Upper lobe of right lung (tissue), 1 donor: ENCODE data around the gene CDC42EP5. TPM values are rescaled to one million over a fixed set of nuclear protein-coding genes. Genes with fewer than 3 reads are reported as not detected.

Source experiments
- ATAC-seq: fragments of 200-7000 bp; cut with Tn5 transposase; one replicate; pipeline ENCODE4 v1.9.1; 2020; ENCODE audit warnings: mild to moderate bottlenecking, moderate library complexity
- DNase-seq: peaks from one replicate; pipeline ENCODE4 v3.0.0-alpha.2; 2020
- H3K27ac ChIP-seq: fragments of 200-600 bp; one replicate; pipeline ENCODE4 v1.8.0; 2022
- H3K27me3 ChIP-seq: fragments of 200-600 bp; one replicate; pipeline ENCODE4 v1.8.0; 2022; ENCODE audit warnings: mild to moderate bottlenecking
- H3K36me3 ChIP-seq: fragments of 200-600 bp; one replicate; pipeline ENCODE4 v1.8.0; 2022
- H3K4me1 ChIP-seq: fragments of 200-600 bp; one replicate; pipeline ENCODE4 v1.8.0; 2022
- H3K4me3 ChIP-seq: fragments of 200-600 bp; one replicate; pipeline ENCODE4 v1.8.0; 2022; ENCODE audit warnings: mild to moderate bottlenecking
- H3K9me3 ChIP-seq: fragments of 200-600 bp; one replicate; pipeline ENCODE4 v1.8.0; 2022
- CTCF ChIP-seq: fragments of 200-600 bp; IDR thresholded peaks from one replicate; pipeline ENCODE4 v1.8.0; 2022; ENCODE audit warnings: antibody characterized with exemption
- intact Hi-C: fragments of 100-400 bp; cut with DNase I; formaldehyde crosslinking; loops from one replicate; pipeline ENCODE4 v1.11.0; 2022
- long read RNA-seq: library from polyadenylated mRNA; unstranded; transcript quantifications from one replicate; pipeline ENCODE4 v2.0.0, GENCODE V29; 2021
- total RNA-seq: library from RNA; stranded (reverse); fragmentation: NEBNext Ultra II Directional; extraction: Animal tissue kit (Norgen Biotek cat#: 25700); gene quantifications from one replicate; pipeline ENCODE4 v1.2.1, GENCODE V29; 2021
- donor health status: DM: no; HTN: yes; CAD: no; lungs with severe emphysema.

CDC42EP5 gene
- 38.2 TPM for total RNA-seq
- long read RNA-seq, transcript CDC42EP5-201 (3 exons, 864 nt) = major isoform, 10 of 15 reads
- long read RNA-seq, partial matches to known transcripts = 4 of 15 reads
- long read RNA-seq, other reads (novel, unspliced or antisense) = 1 of 15 reads

GRCh38 chr19:54473071-54473891, at the start of gene CDC42EP5:
Gene CDC42EP5 (minus strand): TSS chr19:54473296. CDS start chr19:54465547, 7,749 bp downstream.
- peaks cover 29% of the 10 kb centered on the region for H3K27me3 ChIP-seq
- DNase-seq = no peak

GRCh38 chr19:54521860-54522513, 48.9 kb upstream of the CDC42EP5 start:
- Histone ChIP-seq H3K36me3 (no peaks in the 10 kb centered on the region), H3K4me3 (no peak overlapping the region), H3K27me3 (no peaks in the 10 kb centered on the region), H3K27ac (no peak overlapping the region), H3K4me1 (no peaks in the 10 kb centered on the region), H3K9me3 (no peaks in the 10 kb centered on the region)
- no peak for TF ChIP-seq CTCF
- DNase-seq = no peak
- no peak for ATAC-seq
- intact Hi-C loops = no loop called here

More at GRCh38 chr19:54473071-54473891, at the start of gene CDC42EP5:
- no peaks in the 10 kb centered on the region for H3K9me3 ChIP-seq
- no peak for TF ChIP-seq CTCF
- intact Hi-C loops = no loop called here
- H3K4me3 ChIP-seq = peak within 1 kb of the TSS; percentile 50
- ATAC-seq = peak; percentile 84
- no peaks in the 10 kb centered on the region for H3K36me3 ChIP-seq
- H3K4me1 ChIP-seq = peaks cover 32% of the 10 kb centered on the region
- peak within 1 kb of the TSS; percentile 68 for H3K27ac ChIP-seq

GRCh38 chr19:54521022-54521859, 48.1 kb upstream of the CDC42EP5 start:
- intact Hi-C loops = no loop called here
- Histone ChIP-seq H3K36me3 (no peaks in the 10 kb centered on the region), H3K4me1 (no peaks in the 10 kb centered on the region), H3K27me3 (no peaks in the 10 kb centered on the region), H3K27ac (no peak overlapping the region), H3K9me3 (no peaks in the 10 kb centered on the region), H3K4me3 (no peak overlapping the region)
- DNase-seq (no peak), ATAC-seq (no peak)
- no peak for TF ChIP-seq CTCF

- Histone ChIP-seq H3K36me3 (no peaks in the 10 kb centered on the region), H3K4me1 (no peaks in the 10 kb centered on the region), H3K9me3 (no peaks in the 10 kb centered on the region), H3K4me3 (no peak overlapping the region), H3K27ac (no peak overlapping the region), H3K27me3 (peaks cover 6% of the 10 kb centered on the region)
- TF ChIP-seq CTCF = no peak
- ATAC-seq = no peak
- intact Hi-C loops = no loop called here
- no peak for DNase-seq
These were observed 45.7 kb upstream of the CDC42EP5 start for GRCh38 chr19:54518844-54519243.

GRCh38 chr19:54517483-54517882, 44.4 kb upstream of the CDC42EP5 start:
- H3K4me3 ChIP-seq = no peak overlapping the region
- H3K27ac ChIP-seq = no peak overlapping the region
- peaks cover 6% of the 10 kb centered on the region for H3K27me3 ChIP-seq
- TF ChIP-seq CTCF = no peak
- ATAC-seq (peak; percentile 69), DNase-seq (no peak)
- H3K9me3 ChIP-seq = no peaks in the 10 kb centered on the region
- no peaks in the 10 kb centered on the region for H3K36me3 ChIP-seq
- intact Hi-C loops = no loop called here
- H3K4me1 ChIP-seq = no peaks in the 10 kb centered on the region
